Bronchus fibroblast of lung (primary cell): ENCODE data around the gene OSGEPL1. TPM values are rescaled to one million over a fixed set of nuclear protein-coding genes. Genes with fewer than 3 reads are reported as not detected.

ENCODE experiments used
- total RNA-seq: library from RNA; depleted of rRNA; stranded (reverse); fragments of >200 nt; gene quantifications from 2 replicates; pipeline ENCODE4 v1.2.3, GENCODE V29; 2015

Gene OSGEPL1
- total RNA-seq = 10.0 and 12.4 TPM in 2 replicates

GRCh38 chr2:189762551-189763298 is at the start of gene OSGEPL1:
Gene OSGEPL1 (minus strand): TSS chr2:189762792. CDS start chr2:189761640, 1,152 bp downstream.

GRCh38 chr2:189783927-189784867 is 21.6 kb upstream of the OSGEPL1 start, which contains the start of the genes ORMDL1 and PMS1:
Gene ORMDL1 (minus strand): TSS chr2:189784339. CDS start chr2:189782595, 1,744 bp downstream.
Gene PMS1 (plus strand): TSS chr2:189784450. CDS start chr2:189791810, 7,360 bp downstream.

Other genes with a start within 250 kb of the OSGEPL1 start
- gene SLC40A1, start 182.0 kb downstream of the OSGEPL1 start, total RNA-seq = 1.7 and 2.1 TPM in 2 replicates
- gene ASNSD1, start 101.3 kb downstream of the OSGEPL1 start, total RNA-seq = 31.4 and 40.9 TPM in 2 replicates
- 0.67 and 1.3 TPM in 2 replicates for gene ANKAR, start 88.1 kb downstream of the OSGEPL1 start, total RNA-seq
- 36.3 and 40.9 TPM in 2 replicates for gene ORMDL1, start 21.5 kb upstream of the OSGEPL1 start, total RNA-seq
- gene PMS1, start 21.7 kb upstream of the OSGEPL1 start, total RNA-seq = 11.6 and 16.0 TPM in 2 replicates